Adrenal gland (tissue), 12 donors: ENCODE data around the gene CAMK2D. TPM values are rescaled to one million over a fixed set of nuclear protein-coding genes. Genes with fewer than 3 reads are reported as not detected.

Experiments used
- DNase-seq, 7 donors: peaks; one replicate each; pipeline ENCODE4 v3.0.0-alpha.2; 2019 to 2020
- H3K27ac ChIP-seq, 5 donors: fragments of 200-600 bp; sonication (generic) in 4 of 5; 1 replicate in 3 of 5; 2 replicates in 2 of 5; pipeline versions ENCODE4 v1.5.1 to v1.8.0; 2016 to 2020; ENCODE audit warnings: mild to moderate bottlenecking in 1 of 5
- H3K27me3 ChIP-seq: fragments of 200-600 bp; 2 replicates; pipeline ENCODE4 v1.8.0; 2021
- H3K36me3 ChIP-seq, 2 donors: fragments of 200-600 bp; replicated peaks in 1 of 2; 1 replicate in 1 of 2; 2 replicates in 1 of 2; pipeline versions ENCODE4 v1.5.1 to v1.8.0; 2018 to 2022
- H3K4me1 ChIP-seq, 2 donors: fragments of 200-600 bp; replicated peaks in 1 of 2; 1 replicate in 1 of 2; 2 replicates in 1 of 2; pipeline versions ENCODE4 v1.5.1 to v1.8.0; 2018 to 2021
- H3K4me3 ChIP-seq, 4 donors: fragments of 200-600 bp; sonication (generic) in 3 of 4; one replicate each; pipeline ENCODE4 v1.5.1; 2016 to 2018
- H3K9me3 ChIP-seq, 3 donors: fragments of 200-600 bp; sonication (generic) in 1 of 3; replicated peaks in 1 of 3; 1 replicate in 2 of 3; 2 replicates in 1 of 3; pipeline versions ENCODE4 v1.5.1 to v1.8.0; 2016 to 2021
- POLR2A ChIP-seq, 2 donors: fragments of 450-650 bp; IDR thresholded peaks; one replicate each; pipeline ENCODE4 v1.6.1; 2017; ENCODE audit warnings: antibody characterized with exemption in 2 of 2, mild to moderate bottlenecking in 2 of 2, moderate library complexity in 1 of 2
- WGBS, 4 donors: extraction: QIAGEN DNeasy Blood & Tissue Kit in 2 of 4; methylation state at CpG; one replicate each; pipeline versions ENCODE4 v1.1.5 to v1.1.7; 2013 to 2017; 5-methylcytosine and 5-hydroxymethylcytosine counted together
- intact Hi-C, 2 donors: fragments of 100-400 bp; cut with DNase I; formaldehyde crosslinking; loops; one replicate each; pipeline versions ENCODE4 v1.14.1 to v1.15.0; 2022 to 2023
- polyA plus RNA-seq, 3 donors: library from polyadenylated mRNA; stranded (reverse); fragments of 200-250 nt in 2 of 3; fragments of 350-450 nt in 1 of 3; fragmentation: Illumina TruSeq in 1 of 3; extraction: RNeasy Lipid Tissue Mini Kit (QIAGEN cat#74804) in 1 of 3; gene quantifications; one replicate each; pipeline ENCODE4 v1.2.3, GENCODE V29; 2013 to 2014
- total RNA-seq, 9 donors: library from RNA; depleted of rRNA in 4 of 9; stranded (reverse); fragments of >200 nt in 4 of 9; fragments of 120-200 nt in 1 of 9; fragmentation: NEBNext Ultra II Directional in 1 of 9; extraction: Animal tissue kit (Norgen Biotek cat#: 25700) in 1 of 9; gene quantifications; one replicate each; pipeline versions ENCODE4 v1.1.0 to v1.2.4, GENCODE V29; 2013 to 2023
- TF ChIP-seq, protein P1 (sequence below), 6 experiments: fragments of 450-650 bp in 4 of 6; fragments of 200-600 bp in 2 of 6; sonication (generic) in 1 of 6; IDR thresholded peaks; 1 replicate in 5 of 6; 2 replicates in 1 of 6; pipeline versions ENCODE4 v1.5.1 to v1.8.0; 2016 to 2021; ENCODE audit warnings: antibody characterized with exemption in 6 of 6, mild to moderate bottlenecking in 2 of 6, moderate library complexity in 1 of 6
- donor health status: healthy with polysubstance abuse.
- donor health status: Bipolar disorder and iron deficiency.
- donor health status: DM: yes; HTN: yes; CAD: no.
- donor health status: DM: no; HTN: no; CAD: no.
- donor health status: DM: no; HTN: no; CAD: no.
- donor health status: DM: yes; HTN: yes; CAD: no.

The CAMK2D gene
- total and polyA plus RNA-seq, 12 donors = 7.6 to 83.9 (median 33.6) TPM

DNA sequence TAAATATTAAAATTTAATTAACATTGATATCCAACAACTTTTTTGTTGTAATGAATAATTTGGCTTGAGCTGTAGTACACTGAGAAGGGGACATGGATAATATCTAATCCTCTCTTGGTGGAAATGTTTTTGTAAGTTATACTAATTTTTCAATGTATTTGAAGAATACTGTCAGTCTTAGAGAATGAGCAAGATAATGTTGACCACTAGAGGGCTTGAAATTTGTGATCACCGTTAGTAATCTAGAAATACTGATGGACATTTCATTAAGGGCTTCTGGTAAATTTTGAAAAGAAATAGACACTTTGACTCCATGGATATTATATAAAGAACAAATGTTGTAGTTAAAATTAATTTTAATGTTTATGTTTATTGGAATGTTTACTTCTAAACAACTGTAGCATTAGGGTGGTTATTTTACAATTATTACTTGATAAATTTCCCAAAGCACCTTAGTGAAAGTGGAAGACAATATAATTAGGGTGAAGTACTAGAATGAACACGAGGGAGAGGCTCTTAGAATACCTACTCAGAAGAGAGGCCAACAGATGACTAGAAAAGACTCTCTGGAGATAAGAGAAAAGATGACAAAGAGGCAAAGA is 20.0 kb upstream of the CAMK2D start:
- WGBS, 4 donors = 3 to 8% (median 3%) methylated on average over 2 of the region's 2 CpGs
- intact Hi-C loops = loop anchor here in 1 of 2 donors (10.0 kb wide), 1 partner anchor 283 kb away; no protein-coding TSS in a partner anchor
- no peaks in the 10 kb centered on the region for H3K36me3 ChIP-seq
- no peaks in the 10 kb centered on the region for H3K27me3 ChIP-seq
- TF ChIP-seq, protein P1, sequence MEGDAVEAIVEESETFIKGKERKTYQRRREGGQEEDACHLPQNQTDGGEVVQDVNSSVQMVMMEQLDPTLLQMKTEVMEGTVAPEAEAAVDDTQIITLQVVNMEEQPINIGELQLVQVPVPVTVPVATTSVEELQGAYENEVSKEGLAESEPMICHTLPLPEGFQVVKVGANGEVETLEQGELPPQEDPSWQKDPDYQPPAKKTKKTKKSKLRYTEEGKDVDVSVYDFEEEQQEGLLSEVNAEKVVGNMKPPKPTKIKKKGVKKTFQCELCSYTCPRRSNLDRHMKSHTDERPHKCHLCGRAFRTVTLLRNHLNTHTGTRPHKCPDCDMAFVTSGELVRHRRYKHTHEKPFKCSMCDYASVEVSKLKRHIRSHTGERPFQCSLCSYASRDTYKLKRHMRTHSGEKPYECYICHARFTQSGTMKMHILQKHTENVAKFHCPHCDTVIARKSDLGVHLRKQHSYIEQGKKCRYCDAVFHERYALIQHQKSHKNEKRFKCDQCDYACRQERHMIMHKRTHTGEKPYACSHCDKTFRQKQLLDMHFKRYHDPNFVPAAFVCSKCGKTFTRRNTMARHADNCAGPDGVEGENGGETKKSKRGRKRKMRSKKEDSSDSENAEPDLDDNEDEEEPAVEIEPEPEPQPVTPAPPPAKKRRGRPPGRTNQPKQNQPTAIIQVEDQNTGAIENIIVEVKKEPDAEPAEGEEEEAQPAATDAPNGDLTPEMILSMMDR (IDR thresholded peaks at IDR 0.05) = peak; percentile 39 to 72 (median 60)
- no peak for TF ChIP-seq POLR2A (IDR thresholded peaks at IDR 0.05)
- H3K4me3 ChIP-seq = no peak overlapping the region
- DNase-seq = no peak
- no peak overlapping the region for H3K27ac ChIP-seq
- H3K4me1 ChIP-seq = no peaks in the 10 kb centered on the region
- H3K9me3 ChIP-seq = no peaks in the 10 kb centered on the region

DNA sequence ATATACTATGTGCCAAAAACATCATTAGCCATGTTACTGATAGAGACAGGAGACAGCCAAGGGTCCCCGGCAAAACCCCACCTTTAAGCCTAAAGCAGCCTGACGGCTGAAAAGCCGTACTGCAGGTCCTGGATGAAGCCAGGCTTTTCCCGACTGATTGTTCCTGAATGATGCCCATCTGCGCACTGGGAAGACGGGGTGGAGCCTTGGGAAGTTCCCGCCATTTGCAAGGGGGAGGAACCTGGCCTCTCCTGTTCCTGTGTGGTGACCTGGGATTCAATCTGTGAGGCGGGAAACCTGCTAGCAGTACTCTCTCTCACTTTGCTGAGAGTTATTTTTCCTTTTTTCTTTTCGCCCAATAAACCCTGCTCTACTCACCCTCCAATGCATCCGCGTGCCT is 15.1 kb upstream of the CAMK2D start:
- DNase-seq = no peak
- H3K27me3 ChIP-seq = no peaks in the 10 kb centered on the region
- 85 to 89% (median 88%) methylated on average over 11 of the region's 11 CpGs for WGBS, 4 donors
- H3K9me3 ChIP-seq = no peaks in the 10 kb centered on the region
- no peak overlapping the region for H3K27ac ChIP-seq
- H3K4me1 ChIP-seq = no peaks in the 10 kb centered on the region
- intact Hi-C loops = no loop called here
- H3K36me3 ChIP-seq = no peaks in the 10 kb centered on the region
- no peak overlapping the region for H3K4me3 ChIP-seq
- TF ChIP-seq, protein P1 (IDR thresholded peaks at IDR 0.05) = no peak
- no peak for TF ChIP-seq POLR2A (IDR thresholded peaks at IDR 0.05)

DNA sequence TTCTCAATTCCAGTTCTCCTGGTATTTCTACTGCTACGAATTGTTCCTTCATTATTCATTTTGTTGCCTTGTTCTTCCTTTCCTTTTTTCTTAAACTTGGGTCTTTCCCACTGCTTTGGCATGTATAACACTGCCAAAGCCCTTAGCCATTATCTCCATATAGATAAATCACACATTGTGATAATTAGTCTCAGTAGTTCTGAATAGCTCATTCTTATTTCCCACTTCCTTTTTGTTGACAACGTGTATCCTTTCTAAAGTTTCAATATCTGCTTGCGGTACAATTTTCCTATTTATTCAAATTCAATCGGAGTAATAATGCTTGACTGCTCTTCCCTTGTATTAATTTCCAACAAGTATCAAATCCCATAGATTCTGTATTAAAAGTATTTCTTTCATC is 14.5 kb upstream of the CAMK2D start:
- TF ChIP-seq, protein P1 (IDR thresholded peaks at IDR 0.05) = no peak
- TF ChIP-seq POLR2A (IDR thresholded peaks at IDR 0.05) = no peak
- no peak for DNase-seq
- 67 to 70% (median 69%) methylated on average over 4 of the region's 4 CpGs for WGBS, 4 donors
- Histone ChIP-seq H3K9me3 (no peaks in the 10 kb centered on the region), H3K4me1 (no peaks in the 10 kb centered on the region), H3K4me3 (no peak overlapping the region), H3K27me3 (no peaks in the 10 kb centered on the region), H3K27ac (no peak overlapping the region), H3K36me3 (no peaks in the 10 kb centered on the region)
- intact Hi-C loops = no loop called here

DNA sequence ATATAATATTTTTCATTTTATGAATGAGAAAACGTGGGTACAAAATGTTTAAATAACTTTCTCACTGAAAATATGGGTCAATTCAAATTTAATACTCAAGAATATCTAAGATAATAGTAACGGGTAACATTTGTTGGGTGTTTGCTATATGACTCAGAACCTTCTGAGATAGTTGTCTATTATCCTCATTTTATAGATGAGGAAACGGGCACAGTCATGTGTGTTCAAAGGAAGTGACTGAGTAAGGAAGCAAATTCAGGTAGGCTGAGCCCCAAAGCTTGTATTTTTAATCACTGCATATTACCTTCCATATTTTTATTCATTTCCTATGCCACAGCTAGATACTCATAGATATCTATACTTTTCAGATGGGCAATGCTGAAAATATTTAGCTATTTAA is 12.2 kb upstream of the CAMK2D start:
- no peak for DNase-seq
- H3K4me1 ChIP-seq = no peaks in the 10 kb centered on the region
- no peak overlapping the region for H3K4me3 ChIP-seq
- WGBS, 4 donors = 72 to 78% (median 75%) methylated on average over 3 of the region's 3 CpGs
- no peaks in the 10 kb centered on the region for H3K9me3 ChIP-seq
- no peak for TF ChIP-seq POLR2A (IDR thresholded peaks at IDR 0.05)
- TF ChIP-seq, protein P1 (IDR thresholded peaks at IDR 0.05) = no peak
- H3K27me3 ChIP-seq = no peaks in the 10 kb centered on the region
- intact Hi-C loops = no loop called here
- no peak overlapping the region for H3K27ac ChIP-seq
- H3K36me3 ChIP-seq = no peaks in the 10 kb centered on the region
